Activated naive CD8-positive, alpha-beta T cell treated with anti-CD3 and anti-CD28 coated beads, Interleukin-2, amount 10 ng/mL, durations not matched to agents 7 days and 5 days (primary cell): Measurements from ENCODE around the gene NSRP1. TPM values are rescaled to one million over a fixed set of nuclear protein-coding genes. Genes with fewer than 3 reads are reported as not detected.

Experiments used
- ATAC-seq: fragments of 150-1000 bp; cut with Tn5 transposase; one replicate; pipeline ENCODE4 v1.10.0; 2021; ENCODE audit warnings: low read depth, moderate library complexity
- POLR2A ChIA-PET: fragments of 350-600 bp; sonication (Branson Sonifier 250); formaldehyde crosslinking; loops from one replicate; lab custom pipeline; 2021; ENCODE audit warnings: antibody characterized with exemption; lab: Charles Lee
- DNase-seq: peaks from one replicate; pipeline ENCODE4 v3.0.0; 2021
- H3K27ac Mint-ChIP-seq: one replicate; pipeline ENCODE4 v1.8.0; 2022; ENCODE audit warnings: mild to moderate bottlenecking, mixed read lengths
- H3K27me3 Mint-ChIP-seq: one replicate; pipeline ENCODE4 v1.8.0; 2022; ENCODE audit warnings: mild to moderate bottlenecking, moderate library complexity, mixed read lengths
- H3K36me3 Mint-ChIP-seq: one replicate; pipeline ENCODE4 v1.8.0; 2021; ENCODE audit warnings: mild to moderate bottlenecking, mixed read lengths
- H3K4me1 Mint-ChIP-seq: one replicate; pipeline ENCODE4 v1.8.0; 2021; ENCODE audit warnings: mixed read lengths
- H3K4me3 Mint-ChIP-seq: one replicate; pipeline ENCODE4 v1.8.0; 2022; ENCODE audit warnings: mild to moderate bottlenecking, moderate library complexity, mixed read lengths
- H3K9me3 Mint-ChIP-seq: one replicate; pipeline ENCODE4 v1.8.0; 2021; ENCODE audit warnings: mixed read lengths
- microRNA-seq: library from miRNA; unstranded; fragments of <30 nt; microRNA quantifications from one replicate; pipeline ENCODE4 v1.2.0, GENCODE V29; 2022
- total RNA-seq, 2 experiments: library from RNA; stranded (reverse); gene quantifications; one replicate each; pipeline ENCODE4 v1.2.3, GENCODE V29; 2021

Gene NSRP1
- total RNA-seq, 2 experiments from 2014 or later, result 26.4 to 27.1 TPM

- peaks cover 1% of the 10 kb centered on the region for H3K36me3 Mint-ChIP-seq
- ATAC-seq (no peak), DNase-seq (no peak)
- H3K27ac Mint-ChIP-seq, result no peak overlapping the region
- peaks cover 79% of the 10 kb centered on the region for H3K27me3 Mint-ChIP-seq
- H3K9me3 Mint-ChIP-seq, result no peaks in the 10 kb centered on the region
- H3K4me3 Mint-ChIP-seq, result peak overlapping the region; percentile 67
- peaks cover 26% of the 10 kb centered on the region for H3K4me1 Mint-ChIP-seq
- POLR2A ChIA-PET, result no interaction called here
These were observed 118.3 kb downstream of the NSRP1 start for GRCh38 chr17:30234964-30235363.

- Mint-ChIP-seq H3K4me1 (peaks cover 26% of the 10 kb centered on the region), H3K36me3 (peaks cover 1% of the 10 kb centered on the region), H3K4me3 (peak within 1 kb of the TSS; percentile 80), H3K27ac (no peak within 1 kb of the TSS), H3K27me3 (peaks cover 77% of the 10 kb centered on the region), H3K9me3 (no peaks in the 10 kb centered on the region)
- POLR2A ChIA-PET, result no interaction called here
- ATAC-seq, result peak; percentile 24
- no peak for DNase-seq
These were observed 119.0 kb downstream of the NSRP1 start, which contains the start of gene SLC6A4 for GRCh38 chr17:30235386-30236296. Gene SLC6A4, minus strand, starts transcription at chr17:30235697. Its CDS starts 13,739 bp downstream, at chr17:30221958.

Small RNAs within 50 kb of the gene (microRNA-seq; reads per million reads assigned to microRNA genes)
- gene MIR423, result not detected

Other genes with a start within 250 kb of the NSRP1 start
- gene SSH2, start 186.6 kb upstream of the NSRP1 start, total RNA-seq, result 10 to 100 TPM; 74.5 to 77.0 TPM
- gene EFCAB5, start 175.2 kb upstream of the NSRP1 start, total RNA-seq, result 1 to 10 TPM in 1 of 2 experiments, under 1 TPM in 1; 0.74 to 1.3 TPM
- gene SLC6A4, start 118.9 kb downstream of the NSRP1 start, total RNA-seq, result not detected
- gene BLMH, start 175.1 kb downstream of the NSRP1 start, total RNA-seq, result 10 to 100 TPM; 61.8 to 64.1 TPM
- not detected for gene TMIGD1, start 217.2 kb downstream of the NSRP1 start, total RNA-seq